NOMO-1 (cell line): Measurements from ENCODE around the gene SH3BP5.
A peak's percentile ranks its signal among the peaks of the same experiment; 100 is the strongest.

Experiments used
- DNase-seq, 2 experiments: peaks; one replicate each; lab custom pipeline; 2025; ENCODE audit not compliant: unreplicated experiment in 2 of 2; lab: John Stamatoyannopoulos, UW

The SH3BP5 gene

GRCh38 chr3:15300323-15301078, 31.9 kb downstream of the SH3BP5 start:
- peak in 1 of 2 experiments; percentile 17 for DNase-seq

- no peak for DNase-seq
Measured at GRCh38 chr3:15299036-15299435, 33.4 kb downstream of the SH3BP5 start.

GRCh38 chr3:15298504-15298903, 33.9 kb downstream of the SH3BP5 start:
- DNase-seq = no peak

GRCh38 chr3:15297608-15298350, 34.6 kb downstream of the SH3BP5 start:
- no peak for DNase-seq

- peak; percentile 81 to 93 for DNase-seq
Measured at GRCh38 chr3:15295506-15295905, 36.9 kb downstream of the SH3BP5 start.

- peak; percentile 51 to 68 for DNase-seq
Measured at GRCh38 chr3:15294929-15295328, 37.5 kb downstream of the SH3BP5 start.

GRCh38 chr3:15292765-15293522, 39.4 kb downstream of the SH3BP5 start:
- no peak for DNase-seq

- DNase-seq = peak; percentile 40 to 73
Measured at GRCh38 chr3:15291589-15292541, 40.5 kb downstream of the SH3BP5 start.

- DNase-seq = no peak
Measured at GRCh38 chr3:15290736-15291135, 41.6 kb downstream of the SH3BP5 start.

GRCh38 chr3:15289661-15290060, 42.7 kb downstream of the SH3BP5 start:
- DNase-seq = no peak

- DNase-seq = no peak
Measured at GRCh38 chr3:15288331-15289035, 43.9 kb downstream of the SH3BP5 start.

GRCh38 chr3:15287565-15288330, 44.6 kb downstream of the SH3BP5 start:
- peak; percentile 23 to 86 for DNase-seq

- DNase-seq = no peak
Measured at GRCh38 chr3:15286022-15286421, 46.4 kb downstream of the SH3BP5 start.

- no peak for DNase-seq
Measured at GRCh38 chr3:15284121-15284889, 48.1 kb downstream of the SH3BP5 start.

GRCh38 chr3:15283702-15284101, 48.7 kb downstream of the SH3BP5 start:
- DNase-seq = no peak

- DNase-seq = no peak
Measured at GRCh38 chr3:15281817-15282216, 50.6 kb downstream of the SH3BP5 start.

GRCh38 chr3:15280853-15281532, 51.4 kb downstream of the SH3BP5 start:
- DNase-seq = no peak
